Nephron progenitor cell (in vitro differentiated cells): Measurements from ENCODE around the gene SPECC1L.

Source experiments
- DNase-seq: peaks from one replicate; pipeline ENCODE4 v3.0.0; 2021
- H3K27ac Mint-ChIP-seq: 2 replicates; pipeline ENCODE4 v1.8.0; 2021; ENCODE audit warnings: mild to moderate bottlenecking, moderate library complexity, mixed read lengths
- H3K27me3 Mint-ChIP-seq: 2 replicates; pipeline ENCODE4 v1.8.0; 2021; ENCODE audit warnings: mild to moderate bottlenecking, low read depth, mixed read lengths; ENCODE audit not compliant: poor library complexity
- H3K36me3 Mint-ChIP-seq: 2 replicates; pipeline ENCODE4 v1.8.0; 2021; ENCODE audit warnings: low read depth, mixed read lengths
- H3K4me1 Mint-ChIP-seq: 2 replicates; pipeline ENCODE4 v1.8.0; 2021; ENCODE audit warnings: mixed read lengths
- H3K4me3 Mint-ChIP-seq: 2 replicates; pipeline ENCODE4 v1.8.0; 2021; ENCODE audit warnings: mild to moderate bottlenecking, moderate library complexity, mixed read lengths
- H3K9me3 Mint-ChIP-seq: 2 replicates; pipeline ENCODE4 v1.8.0; 2021; ENCODE audit warnings: mild to moderate bottlenecking, moderate library complexity, mixed read lengths
- CTCF ChIP-seq: fragments of 200-600 bp; sonication (generic); IDR thresholded peaks from 2 replicates; pipeline ENCODE4 v1.5.0; 2021; ENCODE audit warnings: antibody characterized with exemption

Gene SPECC1L

DNA sequence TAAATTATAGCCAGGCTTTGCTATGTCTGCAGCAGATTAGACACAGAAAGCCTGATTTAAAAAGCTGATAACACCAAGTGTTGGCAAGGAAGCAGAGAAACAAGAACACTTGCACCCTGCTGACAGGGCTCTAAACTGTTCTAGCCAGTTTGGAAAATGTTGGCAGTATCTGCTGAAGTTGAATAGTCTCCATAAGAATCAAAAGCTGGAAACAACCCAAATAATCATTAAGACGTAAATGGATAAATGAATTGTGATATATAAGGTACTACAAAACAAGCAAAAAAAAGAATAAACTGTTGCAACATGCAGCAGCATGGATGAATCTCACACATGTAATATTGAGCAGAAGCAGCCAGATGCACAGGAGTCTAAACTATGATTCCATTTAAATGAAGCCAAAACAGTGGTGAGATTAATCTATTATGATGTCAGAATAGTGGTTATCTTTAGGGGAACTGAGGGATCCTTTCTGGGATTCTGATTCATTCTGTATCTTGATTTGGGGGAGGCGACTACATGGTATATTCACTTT is 116.4 kb downstream of the SPECC1L start:
- H3K27ac Mint-ChIP-seq = no peak overlapping the region
- TF ChIP-seq CTCF = no peak
- H3K4me3 Mint-ChIP-seq = no peak overlapping the region
- peaks cover 14% of the 10 kb centered on the region for H3K4me1 Mint-ChIP-seq
- H3K9me3 Mint-ChIP-seq = peaks cover 8% of the 10 kb centered on the region
- DNase-seq = no peak
- peaks cover 64% of the 10 kb centered on the region for H3K36me3 Mint-ChIP-seq
- no peaks in the 10 kb centered on the region for H3K27me3 Mint-ChIP-seq

DNA sequence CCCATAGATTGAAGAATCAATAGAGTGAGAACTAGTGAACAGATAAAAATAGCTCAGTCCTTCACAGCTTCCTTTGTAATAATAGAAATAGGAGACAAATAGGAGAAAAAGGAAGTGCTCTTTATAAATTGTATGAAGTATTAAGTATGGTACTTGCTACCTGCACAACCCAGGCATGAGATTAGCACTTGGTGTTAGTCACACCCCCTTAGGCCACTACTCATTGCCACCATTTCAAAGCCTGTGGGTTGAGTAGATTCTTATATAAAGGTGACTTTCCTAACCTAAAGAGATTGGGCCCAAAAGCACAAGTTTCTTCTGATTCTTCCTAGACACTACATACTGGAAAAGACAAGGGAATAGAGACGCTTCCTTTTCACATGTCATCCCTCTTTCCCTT is 119.0 kb downstream of the SPECC1L start:
- peaks cover 8% of the 10 kb centered on the region for H3K9me3 Mint-ChIP-seq
- H3K4me3 Mint-ChIP-seq = no peak overlapping the region
- DNase-seq = no peak
- H3K27ac Mint-ChIP-seq = no peak overlapping the region
- TF ChIP-seq CTCF = no peak
- peaks cover 46% of the 10 kb centered on the region for H3K36me3 Mint-ChIP-seq
- H3K4me1 Mint-ChIP-seq = peaks cover 14% of the 10 kb centered on the region
- H3K27me3 Mint-ChIP-seq = no peaks in the 10 kb centered on the region

- Mint-ChIP-seq H3K36me3 (peaks cover 45% of the 10 kb centered on the region), H3K27ac (peak overlapping the region; percentile 97), H3K27me3 (no peaks in the 10 kb centered on the region), H3K4me3 (no peak overlapping the region), H3K4me1 (peaks cover 15% of the 10 kb centered on the region), H3K9me3 (peaks cover 8% of the 10 kb centered on the region)
- no peak for TF ChIP-seq CTCF
- DNase-seq = no peak
These were observed 119.5 kb downstream of the SPECC1L start for GRCh38 chr22:24390156-24390555.

DNA sequence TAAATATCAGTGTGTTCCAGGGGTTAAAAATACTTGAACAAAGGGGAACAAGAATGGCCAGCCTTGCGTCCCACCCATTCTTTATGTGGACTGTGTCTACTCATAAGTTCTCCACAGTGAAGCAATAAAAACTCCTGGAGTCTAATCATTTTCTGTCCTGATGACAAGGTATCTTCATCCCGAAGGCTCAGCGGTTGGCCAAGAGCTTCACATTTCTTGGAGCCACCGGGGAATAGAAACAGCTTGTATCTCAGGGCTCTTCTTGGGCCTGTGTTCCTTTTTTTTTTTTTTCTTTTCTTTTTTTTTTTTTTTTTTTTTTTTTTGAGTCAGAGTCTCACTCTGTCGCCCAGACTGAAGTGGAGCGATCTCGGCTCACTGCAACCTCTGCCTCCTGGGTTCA is 119.9 kb downstream of the SPECC1L start:
- Mint-ChIP-seq H3K4me1 (peaks cover 19% of the 10 kb centered on the region), H3K27ac (peak overlapping the region; percentile 97), H3K27me3 (no peaks in the 10 kb centered on the region), H3K36me3 (peaks cover 45% of the 10 kb centered on the region), H3K4me3 (no peak overlapping the region), H3K9me3 (peaks cover 8% of the 10 kb centered on the region)
- DNase-seq = no peak
- no peak for TF ChIP-seq CTCF

DNA sequence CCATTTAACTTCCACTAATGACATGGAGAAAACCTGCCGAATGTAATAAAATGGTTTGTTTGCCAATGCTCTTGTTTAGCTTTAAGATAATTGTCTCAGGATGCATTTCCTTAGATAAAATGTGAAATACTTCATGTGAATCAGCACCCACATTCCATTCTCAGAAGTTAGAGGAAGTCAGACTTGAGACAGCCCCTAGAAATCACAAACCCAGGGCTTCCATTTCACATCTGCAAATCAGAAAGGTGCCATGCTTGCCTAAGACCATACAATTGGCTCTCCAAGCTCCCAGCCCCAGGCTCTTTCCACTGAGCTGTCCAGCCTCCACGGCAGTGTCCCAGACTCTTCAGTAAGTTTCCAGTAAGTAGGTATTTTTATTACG is 121.2 kb downstream of the SPECC1L start:
- Mint-ChIP-seq H3K9me3 (peaks cover 5% of the 10 kb centered on the region), H3K27me3 (no peaks in the 10 kb centered on the region), H3K27ac (peak overlapping the region; percentile 45), H3K4me1 (peaks cover 23% of the 10 kb centered on the region), H3K36me3 (peaks cover 43% of the 10 kb centered on the region), H3K4me3 (no peak overlapping the region)
- no peak for DNase-seq
- TF ChIP-seq CTCF = no peak

DNA sequence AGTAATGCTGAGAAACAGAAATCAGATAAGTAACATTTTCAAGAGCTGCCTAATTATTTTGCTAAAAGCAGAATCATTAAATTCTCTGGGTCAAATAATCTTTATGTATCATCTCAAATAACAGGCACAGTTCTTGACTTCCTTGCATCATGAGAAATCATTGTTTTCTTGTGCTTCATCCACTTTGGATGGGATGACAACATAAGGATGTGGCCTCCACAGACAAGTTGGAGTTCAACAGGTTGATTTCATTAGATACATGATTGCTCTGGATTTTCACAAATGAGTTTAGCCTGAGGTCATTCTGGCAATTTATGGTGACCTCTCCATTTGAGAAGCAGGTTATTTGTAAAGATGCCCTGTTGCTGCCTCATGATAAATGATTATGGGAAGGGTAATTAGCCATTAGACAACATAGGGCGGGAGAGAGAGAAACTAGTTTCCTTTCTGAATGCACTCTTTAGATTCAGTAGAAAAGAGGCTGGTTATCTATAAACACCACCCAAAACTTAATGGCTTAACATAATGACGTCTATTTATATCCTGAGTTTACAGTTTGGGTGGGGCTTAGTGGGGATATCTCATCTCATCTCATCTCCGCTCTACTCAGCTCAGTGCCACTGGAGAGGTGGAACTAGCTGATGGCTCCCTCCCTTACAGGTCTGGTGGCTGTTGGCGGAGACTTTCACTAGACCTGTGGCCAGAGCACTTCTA is 121.7 kb downstream of the SPECC1L start:
- Mint-ChIP-seq H3K9me3 (no peaks in the 10 kb centered on the region), H3K36me3 (peaks cover 43% of the 10 kb centered on the region), H3K4me3 (no peak overlapping the region), H3K27me3 (no peaks in the 10 kb centered on the region), H3K4me1 (peaks cover 23% of the 10 kb centered on the region), H3K27ac (no peak overlapping the region)
- TF ChIP-seq CTCF = no peak
- no peak for DNase-seq
